Spinal cord (tissue), 10 donors: ENCODE results near the gene PTPRK. TPM values are rescaled to one million over a fixed set of nuclear protein-coding genes. Genes with fewer than 3 reads are reported as not detected.
A peak's percentile ranks its signal among the peaks of the same experiment; 100 is the strongest.

ENCODE experiments used
- DNase-seq, 6 donors: peaks; one replicate each; pipeline versions ENCODE4 v3.0.0 to v3.0.0-alpha.2; 2013 to 2015; ENCODE audit warnings: low spot score in 6 of 6, low read depth in 4 of 6
- H3K27ac ChIP-seq: one replicate; pipeline ENCODE4 v1.5.1; 2013; ENCODE audit warnings: low read depth, low read length, control low read depth
- H3K27me3 ChIP-seq: one replicate; pipeline ENCODE4 v1.6.1; 2013; ENCODE audit warnings: low read length; ENCODE audit not compliant: control insufficient read depth, insufficient read depth
- H3K36me3 ChIP-seq: one replicate; pipeline ENCODE4 v1.6.1; 2013; ENCODE audit warnings: low read length; ENCODE audit not compliant: control insufficient read depth, insufficient read depth
- H3K4me1 ChIP-seq: one replicate; pipeline ENCODE4 v1.6.1; 2013; ENCODE audit warnings: low read length; ENCODE audit not compliant: control insufficient read depth, insufficient read depth
- H3K4me3 ChIP-seq: one replicate; pipeline ENCODE4 v1.5.1; 2013; ENCODE audit warnings: low read depth, low read length, control low read depth
- H3K9me3 ChIP-seq: one replicate; pipeline ENCODE4 v1.6.1; 2013; ENCODE audit warnings: low read length; ENCODE audit not compliant: control insufficient read depth, insufficient read depth
- WGBS: methylation state at CpG from one replicate; pipeline ENCODE4 v1.1.5; 2013; ENCODE audit warnings: missing lambda C conversion rate; ENCODE audit not compliant: insufficient coverage; 5-methylcytosine and 5-hydroxymethylcytosine counted together
- polyA plus RNA-seq, 2 donors: library from polyadenylated mRNA; unstranded; fragments of 120-200 nt; gene quantifications; one replicate each; pipeline ENCODE4 v1.2.1, GENCODE V29; 2013; ENCODE audit not compliant: insufficient read length in 2 of 2
- total RNA-seq, 2 donors: library from RNA; depleted of rRNA in 1 of 2; stranded (reverse); fragments of 120-200 nt in 1 of 2; fragments of >200 nt in 1 of 2; gene quantifications; one replicate each; pipeline versions ENCODE4 v1.2.3 to v1.2.4, GENCODE V29; 2013 to 2014
- donor health status: healthy.

The PTPRK gene
- total and polyA plus RNA-seq, 4 donors: 28.4 to 63.4 (median 34.1) TPM

DNA sequence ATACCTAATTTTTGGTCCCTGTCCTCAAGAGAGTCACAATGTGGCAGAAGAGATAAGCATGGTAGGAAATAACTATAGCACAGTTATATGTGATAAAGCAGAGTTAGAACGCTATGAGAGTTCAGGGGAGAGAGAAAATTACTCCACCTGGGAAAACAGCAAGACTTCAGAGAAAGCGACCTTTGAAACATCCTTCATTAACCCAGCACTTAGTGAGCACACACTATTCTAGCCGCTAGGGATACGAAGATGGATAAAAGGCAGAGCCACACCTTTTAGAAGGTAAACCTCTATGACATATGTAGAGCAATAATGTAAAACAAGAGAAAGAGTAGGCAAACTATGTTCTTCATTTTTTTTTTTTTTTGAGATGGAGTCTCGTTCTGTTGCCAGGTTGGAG lies 264.3 kb downstream of the PTPRK start:
- no peak overlapping the region for H3K4me3 ChIP-seq
- H3K36me3 ChIP-seq: no peaks in the 10 kb centered on the region
- no CpG with 5 or more reads among the region's 5 CpGs for WGBS
- no peak overlapping the region for H3K27ac ChIP-seq
- H3K27me3 ChIP-seq: no peaks in the 10 kb centered on the region
- no peaks in the 10 kb centered on the region for H3K9me3 ChIP-seq
- no peak for DNase-seq
- no peaks in the 10 kb centered on the region for H3K4me1 ChIP-seq

DNA sequence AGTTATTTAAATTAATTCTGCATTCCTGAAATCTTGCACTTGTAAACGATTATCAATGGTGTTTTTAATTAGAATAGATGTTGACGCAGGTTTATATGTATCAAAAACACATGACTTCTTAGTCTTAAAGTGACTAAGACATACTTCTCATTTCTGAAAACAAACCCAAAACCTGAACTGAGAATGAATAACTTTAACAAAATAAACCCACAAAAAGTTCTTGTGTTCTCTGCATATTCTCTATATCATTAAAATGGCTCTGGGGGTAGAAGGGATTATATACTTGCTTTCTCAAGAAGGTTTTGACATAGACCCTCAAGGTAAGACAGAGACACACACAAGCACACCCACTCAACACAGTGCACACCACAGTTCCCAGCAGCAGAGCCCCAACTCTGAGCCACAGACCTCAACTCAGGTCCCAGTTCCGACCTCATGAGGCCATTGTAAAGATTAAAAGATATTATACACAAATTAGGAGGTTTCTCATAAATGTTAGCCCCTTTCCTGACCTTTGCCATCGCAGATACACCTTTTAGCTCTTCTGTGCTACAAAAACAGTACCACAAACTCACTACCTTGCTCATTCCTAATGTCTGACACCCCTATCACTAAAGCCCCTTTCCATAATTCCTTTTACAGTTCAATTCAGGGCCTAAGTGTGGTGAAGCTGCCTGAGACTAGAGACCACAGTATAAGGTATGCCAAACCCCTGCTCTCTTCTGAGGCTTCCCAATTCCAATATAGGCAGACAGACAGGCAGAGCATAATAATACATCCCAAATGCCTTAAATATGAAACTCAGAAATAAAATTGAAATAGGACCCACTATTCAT lies 267.8 kb downstream of the PTPRK start:
- Histone ChIP-seq H3K27me3 (no peaks in the 10 kb centered on the region), H3K4me3 (no peak overlapping the region), H3K4me1 (no peaks in the 10 kb centered on the region), H3K36me3 (no peaks in the 10 kb centered on the region), H3K9me3 (no peaks in the 10 kb centered on the region), H3K27ac (no peak overlapping the region)
- 91% methylated on average over 1 of the region's 4 CpGs for WGBS
- DNase-seq: no peak

DNA sequence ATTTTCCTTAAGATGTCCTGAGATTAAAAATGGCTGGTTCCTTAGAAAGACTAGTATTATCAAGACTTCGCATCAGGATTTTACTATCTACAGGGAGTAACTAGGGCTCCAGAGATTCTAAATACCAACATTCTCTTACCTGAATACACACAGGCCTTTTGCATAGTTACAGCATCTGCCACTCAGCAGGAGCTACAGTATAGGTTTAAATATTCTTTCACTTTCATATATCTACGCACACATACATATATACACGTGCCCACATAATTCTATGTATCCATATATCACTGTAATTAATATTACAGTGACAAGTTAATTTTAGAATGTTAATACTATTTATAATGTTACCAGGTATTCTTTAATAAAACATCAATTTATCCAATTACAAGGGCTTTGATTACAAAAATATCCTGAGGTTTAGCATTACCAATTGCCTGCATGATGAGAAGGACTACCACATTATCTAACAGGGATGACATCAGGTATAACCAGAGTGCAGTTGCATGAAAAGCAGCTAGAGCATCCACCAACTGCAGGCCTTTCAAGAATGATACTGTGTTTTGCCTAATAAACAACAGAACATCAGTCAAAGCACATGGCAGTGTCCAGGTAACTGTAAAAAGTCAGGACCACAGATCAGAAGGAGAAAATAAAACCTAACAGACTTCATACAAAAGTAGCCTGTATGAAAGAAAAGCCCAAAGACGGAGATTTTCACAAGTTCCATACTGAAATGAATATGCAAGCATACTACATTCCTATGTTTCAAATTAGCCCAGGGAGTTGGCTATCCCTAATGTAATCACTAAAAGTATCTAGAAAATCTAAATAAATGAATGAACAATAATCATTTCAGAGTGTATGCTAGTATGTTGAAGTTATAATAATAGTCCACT lies 268.7 kb downstream of the PTPRK start:
- H3K9me3 ChIP-seq: no peaks in the 10 kb centered on the region
- H3K27me3 ChIP-seq: no peaks in the 10 kb centered on the region
- DNase-seq: no peak
- no peaks in the 10 kb centered on the region for H3K4me1 ChIP-seq
- H3K4me3 ChIP-seq: no peak overlapping the region
- WGBS: no CpG with 5 or more reads among the region's 4 CpGs
- no peaks in the 10 kb centered on the region for H3K36me3 ChIP-seq
- no peak overlapping the region for H3K27ac ChIP-seq

DNA sequence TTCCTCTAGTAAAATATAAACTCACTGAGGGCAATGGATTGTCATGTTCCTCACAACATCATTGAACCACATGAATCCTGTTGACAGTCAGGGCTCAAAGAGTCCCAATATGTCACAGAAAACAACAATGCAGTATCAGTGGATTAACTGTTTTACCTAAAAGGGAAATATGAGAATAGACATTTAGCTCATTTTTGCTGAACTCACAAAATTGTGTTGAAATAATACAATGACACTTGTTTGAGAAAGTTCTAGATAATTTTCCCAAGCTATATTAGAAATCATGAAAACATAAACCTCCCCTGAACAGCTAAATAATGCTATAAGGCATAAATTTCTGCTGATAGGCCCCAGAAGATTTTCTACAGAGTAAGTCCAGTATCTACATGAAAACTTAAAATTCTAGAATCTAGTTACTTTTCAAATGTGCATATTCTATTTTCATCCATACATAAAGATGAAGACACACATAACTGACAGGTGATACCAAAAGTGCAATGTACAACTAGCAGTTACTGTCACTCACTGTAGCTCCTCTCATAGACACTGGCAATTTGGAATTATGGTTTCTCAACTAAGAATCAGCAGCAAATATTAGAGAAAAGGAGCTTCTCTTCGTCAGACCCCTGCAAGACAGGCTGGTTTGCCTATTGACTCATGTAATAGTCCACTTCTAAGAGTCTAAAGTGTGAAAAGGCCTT lies 269.9 kb downstream of the PTPRK start:
- no peaks in the 10 kb centered on the region for H3K4me1 ChIP-seq
- no peak for DNase-seq
- no peaks in the 10 kb centered on the region for H3K27me3 ChIP-seq
- H3K27ac ChIP-seq: no peak overlapping the region
- no peak overlapping the region for H3K4me3 ChIP-seq
- no peaks in the 10 kb centered on the region for H3K9me3 ChIP-seq
- no CpG with 5 or more reads among the region's 1 CpG for WGBS
- no peaks in the 10 kb centered on the region for H3K36me3 ChIP-seq

DNA sequence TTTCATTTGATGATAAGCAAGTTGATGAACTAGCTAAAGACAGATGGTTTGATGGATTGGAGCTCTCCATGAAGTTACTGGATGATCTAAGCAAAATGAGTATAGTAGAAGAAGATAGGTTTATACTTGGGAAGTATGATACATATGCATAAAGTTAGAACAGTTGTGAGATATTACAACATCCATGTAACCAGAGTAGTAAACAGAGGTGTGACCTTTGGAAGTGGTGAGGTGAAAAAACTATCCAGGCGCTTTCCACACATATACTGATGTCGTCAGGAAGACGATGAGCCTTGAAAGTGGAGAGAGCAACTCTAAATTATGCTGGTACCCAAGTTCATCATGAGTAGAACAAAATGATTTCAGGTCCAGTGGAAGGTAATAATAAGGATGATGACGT lies 271.0 kb downstream of the PTPRK start:
- WGBS: 100% methylated on average over 3 of the region's 4 CpGs
- H3K4me1 ChIP-seq: no peaks in the 10 kb centered on the region
- H3K4me3 ChIP-seq: no peak overlapping the region

DNA sequence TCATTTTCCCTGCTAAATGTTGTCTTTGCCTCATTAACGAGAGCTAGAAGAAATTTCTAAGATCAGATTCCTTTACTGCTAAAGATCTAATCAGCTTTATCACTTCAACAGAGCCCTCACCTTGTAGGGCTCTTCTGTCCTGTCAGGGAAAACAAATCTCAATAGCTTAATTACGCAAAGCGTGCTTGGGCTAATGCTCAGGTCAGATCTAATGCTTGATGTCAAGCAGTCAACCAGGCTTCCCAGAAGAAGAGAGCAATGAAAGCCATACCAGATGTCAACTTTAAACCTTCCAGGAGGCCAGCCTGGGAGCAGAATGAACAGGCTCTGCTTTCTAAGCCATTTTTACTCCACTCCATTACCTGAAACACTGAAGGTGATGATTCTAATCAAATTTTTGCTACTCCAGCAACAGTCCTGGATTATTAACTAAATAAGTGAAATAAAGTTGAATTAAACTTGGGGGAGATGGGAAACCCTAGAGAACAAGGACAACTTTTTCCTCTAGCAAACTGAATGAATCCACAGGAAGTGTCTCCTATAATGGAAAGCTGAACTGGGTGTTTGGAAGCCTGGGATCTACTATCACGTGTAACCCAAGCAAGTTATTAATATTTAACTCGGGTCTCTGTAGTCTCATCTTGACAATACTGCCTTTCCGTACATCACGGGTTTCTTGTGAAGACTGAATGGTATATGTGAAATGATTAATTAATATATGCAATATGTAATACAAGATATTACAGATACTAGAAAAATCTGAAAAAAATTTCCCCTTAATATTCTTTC lies 273.7 kb downstream of the PTPRK start:
- H3K27me3 ChIP-seq: no peaks in the 10 kb centered on the region
- no peak overlapping the region for H3K4me3 ChIP-seq
- DNase-seq: peak in 1 of 6 donors; percentile 60
- no peak overlapping the region for H3K27ac ChIP-seq
- 75% methylated on average over 3 of the region's 7 CpGs for WGBS
- no peaks in the 10 kb centered on the region for H3K36me3 ChIP-seq
- no peaks in the 10 kb centered on the region for H3K4me1 ChIP-seq
- H3K9me3 ChIP-seq: no peaks in the 10 kb centered on the region

More for the DNA sequence above, 271.0 kb downstream of the PTPRK start:
- no peak for DNase-seq
- no peaks in the 10 kb centered on the region for H3K36me3 ChIP-seq
- no peaks in the 10 kb centered on the region for H3K27me3 ChIP-seq
- no peaks in the 10 kb centered on the region for H3K9me3 ChIP-seq
- no peak overlapping the region for H3K27ac ChIP-seq

DNA sequence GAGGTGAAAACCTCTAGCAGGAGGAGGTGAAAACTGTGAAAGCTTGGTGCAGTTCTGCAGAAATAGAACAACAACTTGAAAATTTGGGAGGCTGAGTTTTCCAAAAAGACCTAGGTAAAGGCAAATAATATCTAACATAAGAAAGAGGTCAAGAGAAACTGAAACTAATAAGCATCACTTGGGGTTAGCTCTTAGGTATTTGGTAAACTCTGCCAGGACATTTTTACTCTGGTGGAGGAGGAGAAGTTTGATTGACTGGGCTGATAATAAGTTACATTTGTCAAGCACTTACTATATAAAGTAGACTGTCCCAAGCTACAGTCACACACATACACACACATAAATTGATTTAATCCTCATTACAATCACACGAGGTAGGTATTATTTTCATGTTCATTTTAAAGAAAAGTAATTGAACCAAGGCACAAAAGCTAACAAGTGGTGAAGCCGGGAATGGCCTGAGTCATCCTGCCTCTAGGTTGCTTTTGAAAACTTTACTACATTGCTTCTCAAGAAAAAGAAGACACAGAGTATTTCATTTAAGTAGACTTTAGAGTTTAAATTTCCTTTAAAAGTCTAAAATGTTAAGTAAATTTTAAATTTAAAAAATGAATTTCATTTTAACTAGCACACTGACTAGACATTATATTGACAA lies 275.5 kb downstream of the PTPRK start:
- H3K36me3 ChIP-seq: no peaks in the 10 kb centered on the region
- WGBS: no CpG with 5 or more reads among the region's 2 CpGs

DNA sequence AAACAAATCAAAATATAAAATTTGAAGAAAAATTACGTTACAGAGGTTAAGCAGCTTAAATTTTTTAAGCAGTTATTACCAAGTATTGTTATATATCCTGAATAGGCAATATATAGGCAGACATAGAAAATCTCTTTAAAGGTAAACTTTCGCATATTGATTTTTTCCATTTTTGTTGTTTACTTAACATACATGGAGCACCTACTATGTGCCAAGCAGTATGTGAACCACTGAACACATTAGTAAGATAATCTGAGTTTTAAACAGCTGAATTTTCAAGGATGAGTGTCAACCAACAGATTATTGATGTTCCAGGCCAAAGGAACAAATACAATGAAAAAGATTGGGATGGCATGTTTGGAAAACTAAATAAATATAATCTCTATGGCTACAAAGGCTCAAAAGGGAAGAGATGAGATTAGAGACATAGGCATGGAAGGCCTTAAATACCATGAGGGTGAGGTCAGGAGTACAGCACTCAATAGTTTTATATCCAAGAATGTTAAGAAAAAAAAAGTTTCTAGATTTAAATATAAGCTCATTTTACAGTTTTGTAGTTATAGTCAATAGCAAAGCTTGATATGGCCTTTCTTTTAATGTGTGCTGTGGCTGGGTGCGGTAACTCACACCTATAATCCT lies 277.5 kb downstream of the PTPRK start:
- no peaks in the 10 kb centered on the region for H3K36me3 ChIP-seq
- H3K4me1 ChIP-seq: no peaks in the 10 kb centered on the region
- H3K4me3 ChIP-seq: no peak overlapping the region
- H3K9me3 ChIP-seq: no peaks in the 10 kb centered on the region
- no CpG with 5 or more reads among the region's 3 CpGs for WGBS
- H3K27ac ChIP-seq: no peak overlapping the region
- H3K27me3 ChIP-seq: no peaks in the 10 kb centered on the region
- no peak for DNase-seq

More for the DNA sequence above, 275.5 kb downstream of the PTPRK start:
- Histone ChIP-seq H3K4me1 (no peaks in the 10 kb centered on the region), H3K27me3 (no peaks in the 10 kb centered on the region), H3K9me3 (no peaks in the 10 kb centered on the region), H3K27ac (no peak overlapping the region), H3K4me3 (no peak overlapping the region)
- no peak for DNase-seq
